ENCODE measurements around the gene TM9SF4. TPM values are rescaled to one million over a fixed set of nuclear protein-coding genes. Genes with fewer than 3 reads are reported as not detected.

Gene TM9SF4
- total RNA-seq, 4 donors from 2014 or later: 17.2 to 24.8 (median 22.1) TPM

DNA sequence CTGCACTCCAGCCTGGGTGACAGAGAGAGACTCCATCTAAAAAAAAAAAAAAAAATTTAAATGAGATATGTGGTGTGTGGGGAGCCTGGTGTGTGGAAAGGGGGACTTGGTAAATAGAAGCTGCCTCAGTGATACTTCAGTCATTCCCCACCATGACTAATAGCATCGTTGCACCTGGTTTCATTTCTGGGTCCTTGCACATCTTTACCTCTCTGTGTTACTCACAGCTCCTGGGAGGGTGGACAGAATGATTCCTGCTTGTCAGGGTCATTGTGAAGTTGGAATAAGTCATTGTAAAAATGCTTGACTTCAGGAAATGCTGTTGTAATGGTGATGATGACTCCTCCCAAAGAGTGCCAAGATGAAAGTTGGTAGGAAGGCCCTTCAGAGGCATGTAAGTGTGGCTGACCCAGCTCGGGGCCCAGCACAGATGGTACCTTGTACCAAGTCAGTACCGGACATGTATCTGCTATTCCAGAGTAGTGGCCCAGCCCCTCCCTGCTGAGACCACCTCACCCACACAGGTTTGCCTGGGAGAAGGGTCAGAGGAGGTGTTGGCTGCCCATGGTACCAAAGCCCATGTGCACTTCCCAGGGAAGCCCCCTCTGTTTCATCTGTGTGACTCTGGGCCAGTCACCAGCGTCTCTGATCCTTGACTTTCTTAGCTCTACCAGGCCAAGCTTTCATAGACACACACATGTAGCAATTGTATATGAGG is 49.6 kb downstream of the TM9SF4 start:
- TF ChIP-seq, protein P1, sequence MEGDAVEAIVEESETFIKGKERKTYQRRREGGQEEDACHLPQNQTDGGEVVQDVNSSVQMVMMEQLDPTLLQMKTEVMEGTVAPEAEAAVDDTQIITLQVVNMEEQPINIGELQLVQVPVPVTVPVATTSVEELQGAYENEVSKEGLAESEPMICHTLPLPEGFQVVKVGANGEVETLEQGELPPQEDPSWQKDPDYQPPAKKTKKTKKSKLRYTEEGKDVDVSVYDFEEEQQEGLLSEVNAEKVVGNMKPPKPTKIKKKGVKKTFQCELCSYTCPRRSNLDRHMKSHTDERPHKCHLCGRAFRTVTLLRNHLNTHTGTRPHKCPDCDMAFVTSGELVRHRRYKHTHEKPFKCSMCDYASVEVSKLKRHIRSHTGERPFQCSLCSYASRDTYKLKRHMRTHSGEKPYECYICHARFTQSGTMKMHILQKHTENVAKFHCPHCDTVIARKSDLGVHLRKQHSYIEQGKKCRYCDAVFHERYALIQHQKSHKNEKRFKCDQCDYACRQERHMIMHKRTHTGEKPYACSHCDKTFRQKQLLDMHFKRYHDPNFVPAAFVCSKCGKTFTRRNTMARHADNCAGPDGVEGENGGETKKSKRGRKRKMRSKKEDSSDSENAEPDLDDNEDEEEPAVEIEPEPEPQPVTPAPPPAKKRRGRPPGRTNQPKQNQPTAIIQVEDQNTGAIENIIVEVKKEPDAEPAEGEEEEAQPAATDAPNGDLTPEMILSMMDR (IDR thresholded peaks at IDR 0.05; ENCODE audit: low read depth): no peak

DNA sequence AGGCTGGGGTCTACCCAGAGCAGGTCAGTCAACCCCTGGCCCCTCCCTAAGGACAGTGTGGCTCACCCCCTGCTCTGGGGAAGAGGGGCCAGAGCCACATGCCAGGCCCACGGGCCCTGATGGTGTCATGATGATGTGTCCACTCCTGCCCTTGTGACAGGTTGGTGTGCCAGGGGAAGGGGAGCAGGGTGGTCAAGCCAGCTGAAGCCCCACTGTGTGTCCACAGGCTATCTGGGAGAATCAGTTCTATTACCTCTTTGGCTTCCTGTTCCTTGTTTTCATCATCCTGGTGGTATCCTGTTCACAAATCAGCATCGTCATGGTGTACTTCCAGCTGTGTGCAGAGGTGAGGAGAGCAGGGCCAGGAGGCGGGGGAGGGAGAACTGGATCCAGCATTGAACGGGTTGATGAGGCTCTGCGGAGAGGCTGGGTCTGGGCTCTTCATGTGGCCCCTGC is 50.3 kb downstream of the TM9SF4 start:
- TF ChIP-seq, protein P1 (IDR thresholded peaks at IDR 0.05; ENCODE audit: low read depth): no peak

DNA sequence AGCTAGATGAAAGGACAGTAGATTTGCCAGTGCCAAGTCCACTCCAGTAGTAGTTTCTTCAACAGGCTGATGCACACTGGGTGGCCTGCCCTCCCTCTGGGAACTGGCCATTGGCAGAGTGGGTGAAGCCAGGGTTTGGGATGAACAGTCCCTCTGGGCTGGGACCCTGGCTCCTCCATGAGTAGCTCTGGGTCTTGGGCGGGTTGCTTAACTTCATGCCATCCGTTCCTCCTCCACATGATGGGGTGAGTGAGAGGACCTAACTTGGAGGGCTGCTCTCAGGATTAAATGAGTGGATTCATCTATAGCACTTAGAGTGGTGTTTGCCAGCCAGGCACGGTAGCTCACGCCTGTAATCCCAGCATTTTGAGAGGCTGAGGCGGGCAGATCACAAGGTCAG is 50.8 kb downstream of the TM9SF4 start:
- TF ChIP-seq, protein P1 (IDR thresholded peaks at IDR 0.05; ENCODE audit: low read depth): no peak

DNA sequence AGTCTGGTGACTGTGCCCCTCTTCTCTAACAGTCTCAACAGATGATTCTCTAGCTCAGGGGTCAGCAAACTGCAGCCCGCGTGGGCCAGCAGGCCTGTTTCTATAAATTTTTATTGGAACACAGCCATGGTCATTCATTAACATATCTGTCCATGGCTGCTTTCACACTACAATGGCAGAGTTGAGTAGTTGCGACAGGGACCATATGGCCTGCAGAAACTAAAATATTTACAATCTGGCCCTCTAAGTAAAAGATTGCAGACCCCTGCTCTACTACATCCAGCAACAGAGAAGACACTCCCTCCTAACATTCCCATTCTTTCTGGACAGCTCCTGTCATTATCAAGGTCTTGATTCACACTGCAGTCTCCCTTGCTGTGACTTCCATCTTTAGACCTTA is 52.8 kb downstream of the TM9SF4 start:
- TF ChIP-seq, protein P1 (IDR thresholded peaks at IDR 0.05; ENCODE audit: low read depth): no peak

DNA sequence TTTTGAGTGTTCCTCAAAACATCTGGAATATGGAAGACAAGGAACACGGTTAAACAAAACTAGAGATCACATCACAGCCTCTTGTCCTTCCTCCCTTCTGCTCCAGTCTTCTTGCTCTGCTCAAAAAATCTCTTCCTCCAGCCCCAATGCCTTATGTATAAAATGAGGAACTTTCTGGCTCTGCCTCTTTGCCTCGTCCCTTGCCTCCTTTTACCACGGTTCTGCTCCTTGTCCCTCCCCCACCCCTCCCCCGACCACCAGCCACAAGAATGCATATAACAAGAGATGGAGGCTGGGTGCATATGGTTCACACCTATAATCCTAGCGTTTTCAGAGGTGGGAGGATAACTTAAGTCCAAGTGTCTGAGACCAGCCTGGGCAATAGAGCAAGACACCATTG is 54.4 kb downstream of the TM9SF4 start:
- TF ChIP-seq, protein P1 (IDR thresholded peaks at IDR 0.05; ENCODE audit: low read depth): no peak

DNA sequence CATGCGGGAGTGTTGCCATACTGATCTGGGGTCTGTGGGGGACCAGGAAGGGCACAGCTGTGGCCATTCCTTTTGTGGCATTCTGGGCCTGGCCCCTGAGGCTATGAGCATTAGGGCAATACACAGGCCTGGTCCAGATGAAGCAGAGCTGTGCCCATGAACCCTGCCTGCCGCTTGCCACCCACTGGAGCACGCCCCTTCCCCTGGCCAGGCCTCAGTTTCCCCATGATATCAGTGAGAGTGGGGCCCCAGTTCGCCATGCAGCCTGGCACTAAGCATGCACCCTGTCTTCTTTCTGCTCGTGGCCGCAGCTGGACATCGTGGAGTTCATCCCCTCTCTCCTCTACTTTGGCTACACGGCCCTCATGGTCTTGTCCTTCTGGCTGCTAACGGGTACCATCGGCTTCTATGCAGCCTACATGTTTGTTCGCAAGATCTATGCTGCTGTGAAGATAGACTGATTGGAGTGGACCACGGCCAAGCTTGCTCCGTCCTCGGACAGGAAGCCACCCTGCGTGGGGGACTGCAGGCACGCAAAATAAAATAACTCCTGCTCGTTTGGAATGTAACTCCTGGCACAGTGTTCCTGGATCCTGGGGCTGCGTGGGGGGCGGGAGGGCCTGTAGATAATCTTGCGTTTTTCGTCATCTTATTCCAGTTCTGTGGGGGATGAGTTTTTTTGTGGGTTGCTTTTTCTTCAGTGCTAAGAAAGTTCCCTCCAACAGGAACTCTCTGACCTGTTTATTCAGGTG is 55.6 kb downstream of the TM9SF4 start:
- TF ChIP-seq, protein P1 (IDR thresholded peaks at IDR 0.05; ENCODE audit: low read depth): no peak

DNA sequence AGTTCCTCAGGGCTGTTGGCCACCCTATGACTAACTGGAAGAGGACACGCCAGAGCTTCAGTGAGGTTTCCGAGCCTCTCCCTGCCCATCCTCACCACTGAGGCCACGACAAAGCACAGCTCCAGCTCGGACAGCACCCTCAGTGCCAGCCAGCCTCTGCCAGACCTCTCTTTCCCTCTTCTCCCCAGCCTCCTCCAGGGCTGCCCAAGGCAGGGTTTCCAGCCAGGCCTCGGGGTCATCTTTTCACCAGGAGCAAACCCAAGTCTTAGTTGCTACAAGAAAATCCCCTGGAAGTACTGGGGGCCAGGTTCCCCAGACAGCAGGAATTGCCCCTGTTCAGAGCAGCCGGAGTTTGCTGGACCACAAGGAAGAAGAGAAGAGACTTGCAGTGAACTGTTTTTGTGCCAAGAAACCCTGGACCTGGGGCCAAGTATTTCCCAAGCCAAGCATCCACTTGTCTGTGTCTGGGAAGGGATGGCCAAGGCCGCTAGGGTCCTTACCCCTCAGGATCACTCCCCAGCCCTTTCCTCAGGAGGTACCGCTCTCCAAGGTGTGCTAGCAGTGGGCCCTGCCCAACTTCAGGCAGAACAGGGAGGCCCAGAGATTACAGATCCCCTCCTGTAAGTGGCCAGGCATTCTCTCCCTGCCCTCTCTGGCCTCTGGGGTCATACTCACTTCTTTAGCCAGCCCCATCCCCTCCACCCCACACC is 56.5 kb downstream of the TM9SF4 start:
- TF ChIP-seq, protein P1 (IDR thresholded peaks at IDR 0.05; ENCODE audit: low read depth): no peak

All from subcutaneous adipose tissue (tissue), 4 donors.